Urinary bladder (tissue), 4 donors: ENCODE results near the gene SKI. TPM values are rescaled to one million over a fixed set of nuclear protein-coding genes. Genes with fewer than 3 reads are reported as not detected.

ENCODE experiments used
- DNase-seq: peaks from one replicate; pipeline ENCODE4 v3.0.0-alpha.2; 2015; ENCODE audit errors: extremely low spot score
- H3K27ac ChIP-seq: one replicate; pipeline ENCODE4 v1.5.1; 2013; ENCODE audit warnings: low read depth, mild to moderate bottlenecking, moderate library complexity
- H3K36me3 ChIP-seq: one replicate; pipeline ENCODE4 v1.6.1; 2013; ENCODE audit warnings: mild to moderate bottlenecking, moderate library complexity; ENCODE audit not compliant: insufficient read depth
- H3K4me1 ChIP-seq: one replicate; pipeline ENCODE4 v1.6.1; 2013; ENCODE audit warnings: mild to moderate bottlenecking, moderate library complexity; ENCODE audit not compliant: insufficient read depth
- H3K4me3 ChIP-seq: one replicate; pipeline ENCODE4 v1.5.1; 2013; ENCODE audit warnings: low read depth, low read length
- WGBS: extraction: QIAGEN DNeasy Blood & Tissue Kit; methylation state at CpG from one replicate; pipeline ENCODE4 v1.1.7; 2013; 5-methylcytosine and 5-hydroxymethylcytosine counted together
- polyA plus RNA-seq: library from polyadenylated mRNA; stranded (reverse); fragments of 200-250 nt; gene quantifications from one replicate; pipeline ENCODE4 v1.2.3, GENCODE V29; 2013
- total RNA-seq: library from RNA; depleted of rRNA; stranded (reverse); fragments of >200 nt; gene quantifications from one replicate; pipeline ENCODE4 v1.2.3, GENCODE V29; 2014
- donor health status: healthy with polysubstance abuse.
- donor health status: healthy.

SKI gene
- total and polyA plus RNA-seq, 2 donors = 27.8 to 60.5 TPM

GRCh38 chr1:2348346-2349325 is 120.5 kb downstream of the SKI start:
- 91% methylated on average over 59 of the region's 59 CpGs for WGBS
- H3K27ac ChIP-seq = no peak overlapping the region
- H3K4me1 ChIP-seq = no peaks in the 10 kb centered on the region
- H3K36me3 ChIP-seq = no peaks in the 10 kb centered on the region
- no peak for DNase-seq
- H3K4me3 ChIP-seq = no peak overlapping the region

DNA sequence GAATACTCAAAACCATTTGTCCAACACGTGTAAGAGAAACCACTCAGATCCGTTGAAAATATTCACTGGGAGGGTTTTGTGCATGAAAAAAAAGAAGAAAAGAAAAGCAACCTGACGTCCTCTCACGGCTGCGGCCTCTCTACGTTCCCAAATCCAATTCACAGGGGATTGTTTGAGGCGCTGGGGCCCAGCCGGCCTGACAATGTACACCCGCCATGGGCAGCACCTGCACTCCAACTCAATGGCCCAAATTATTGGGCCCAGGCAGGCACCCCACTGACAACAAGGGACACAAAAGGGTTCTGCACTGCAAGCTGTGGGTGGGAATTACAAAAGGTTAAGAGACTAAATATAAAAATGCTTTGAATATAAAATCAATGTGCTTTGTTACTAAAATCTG is 121.7 kb downstream of the SKI start:
- no peak overlapping the region for H3K4me3 ChIP-seq
- H3K27ac ChIP-seq = no peak overlapping the region
- DNase-seq = no peak
- WGBS = 85% methylated on average over 9 of the region's 9 CpGs
- H3K4me1 ChIP-seq = no peaks in the 10 kb centered on the region
- no peaks in the 10 kb centered on the region for H3K36me3 ChIP-seq

DNA sequence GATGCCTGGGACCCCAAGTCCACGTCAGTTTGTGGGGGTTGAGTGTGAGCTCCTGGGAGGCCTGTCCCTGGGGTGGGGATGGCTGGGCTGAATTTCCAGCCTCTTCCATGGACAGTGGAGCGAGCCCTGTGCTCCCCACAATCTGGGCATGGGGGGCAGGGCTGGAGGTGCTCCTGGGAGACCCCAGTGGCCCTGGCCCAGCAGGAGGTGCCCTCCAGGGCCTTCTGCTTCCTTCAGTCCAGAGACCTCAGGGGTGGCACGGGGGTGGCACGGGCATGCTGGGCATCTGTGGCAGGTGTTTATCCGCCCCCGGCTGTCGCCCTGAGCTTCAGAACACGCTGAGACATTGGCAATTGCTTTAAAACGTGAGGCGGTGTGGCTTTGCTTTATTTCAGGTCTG is 122.4 kb downstream of the SKI start:
- DNase-seq = no peak
- no peak overlapping the region for H3K4me3 ChIP-seq
- no peaks in the 10 kb centered on the region for H3K36me3 ChIP-seq
- no peaks in the 10 kb centered on the region for H3K4me1 ChIP-seq
- H3K27ac ChIP-seq = no peak overlapping the region
- WGBS = 90% methylated on average over 10 of the region's 10 CpGs

DNA sequence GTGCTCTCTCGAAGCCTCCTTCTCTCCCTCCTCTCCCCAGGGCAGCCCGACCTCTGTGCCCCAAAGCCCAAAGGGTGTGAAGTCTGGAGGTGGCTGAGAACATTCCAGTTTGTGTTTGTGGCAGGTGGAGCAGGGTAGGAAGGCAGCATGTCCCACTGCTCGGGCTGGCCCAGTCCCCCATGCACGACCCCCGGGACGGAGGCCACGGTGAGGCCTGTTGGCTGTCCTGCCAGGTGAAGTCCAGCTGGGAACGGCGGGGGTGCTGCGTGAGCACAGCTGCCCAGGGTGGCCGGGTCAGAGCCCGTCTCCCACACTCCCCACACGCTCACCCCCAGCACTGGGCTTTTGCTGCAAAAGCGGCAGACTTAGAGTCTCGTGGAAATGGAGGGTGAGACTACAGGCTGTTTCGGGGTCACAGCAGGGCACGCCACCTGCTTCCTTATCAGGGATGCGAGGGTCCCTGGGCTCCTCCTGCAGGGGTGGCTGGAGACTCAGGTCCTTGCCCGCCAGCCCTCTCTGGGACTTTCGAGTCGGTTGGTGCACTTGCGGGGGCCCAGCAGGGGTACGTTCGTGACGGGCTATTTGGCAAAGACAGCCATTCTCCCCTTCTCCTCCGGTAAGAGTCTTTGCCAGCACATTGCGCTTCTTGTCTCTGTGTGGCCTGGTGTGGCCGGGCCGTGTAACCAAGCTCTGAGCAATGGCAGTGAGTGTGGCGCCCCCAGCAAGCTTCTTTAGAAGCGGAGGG is 123.0 kb downstream of the SKI start:
- no peak overlapping the region for H3K4me3 ChIP-seq
- H3K4me1 ChIP-seq = no peaks in the 10 kb centered on the region
- no peak overlapping the region for H3K27ac ChIP-seq
- WGBS = 86% methylated on average over 31 of the region's 31 CpGs
- no peaks in the 10 kb centered on the region for H3K36me3 ChIP-seq
- no peak for DNase-seq

GRCh38 chr1:2351723-2352122 is 123.6 kb downstream of the SKI start:
- Histone ChIP-seq H3K4me1 (no peaks in the 10 kb centered on the region), H3K4me3 (no peak overlapping the region), H3K27ac (no peak overlapping the region), H3K36me3 (no peaks in the 10 kb centered on the region)
- WGBS = 92% methylated on average over 8 of the region's 8 CpGs
- no peak for DNase-seq

GRCh38 chr1:2352341-2352896 is 124.3 kb downstream of the SKI start:
- Histone ChIP-seq H3K27ac (no peak overlapping the region), H3K4me3 (no peak overlapping the region), H3K36me3 (no peaks in the 10 kb centered on the region), H3K4me1 (no peaks in the 10 kb centered on the region)
- WGBS = 94% methylated on average over 11 of the region's 11 CpGs
- DNase-seq = no peak

DNA sequence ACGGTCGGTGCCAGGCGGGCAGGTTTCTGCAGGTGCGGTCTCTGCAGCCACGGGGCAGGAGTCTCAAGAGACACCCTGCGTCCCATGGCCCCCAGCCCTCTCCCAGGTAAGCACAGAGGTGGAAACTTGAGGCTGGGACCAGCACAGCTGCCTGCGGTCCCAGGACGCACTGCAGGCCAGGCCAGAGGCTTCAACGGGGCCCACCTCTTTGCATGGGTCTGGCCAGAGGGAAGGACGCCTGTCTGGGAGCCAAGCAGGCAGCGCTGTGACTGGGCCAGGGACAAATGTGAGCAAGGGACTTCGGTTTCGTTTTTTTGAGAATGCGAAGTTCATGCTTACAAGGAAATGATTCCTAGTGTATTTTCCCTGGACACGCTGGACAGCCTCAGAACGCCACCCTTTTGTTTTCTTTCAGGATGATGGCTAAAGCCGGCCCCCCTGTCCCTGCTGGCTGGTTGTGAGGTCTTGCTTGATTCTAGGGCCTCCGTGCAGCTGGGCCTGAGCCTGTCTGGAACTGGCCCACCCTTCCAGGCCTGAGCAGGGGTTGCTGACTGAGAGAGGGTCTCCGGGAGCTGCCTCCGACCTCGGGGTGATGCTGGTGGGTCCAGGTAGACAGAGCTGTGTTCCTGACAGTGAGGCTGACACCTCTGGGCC is 124.9 kb downstream of the SKI start:
- DNase-seq = no peak
- 66% methylated on average over 21 of the region's 21 CpGs for WGBS
- Histone ChIP-seq H3K4me1 (no peaks in the 10 kb centered on the region), H3K36me3 (no peaks in the 10 kb centered on the region), H3K27ac (no peak overlapping the region), H3K4me3 (no peak overlapping the region)

GRCh38 chr1:2353551-2354438 is 125.7 kb downstream of the SKI start:
- H3K4me3 ChIP-seq = no peak overlapping the region
- no peak for DNase-seq
- H3K36me3 ChIP-seq = no peaks in the 10 kb centered on the region
- no peaks in the 10 kb centered on the region for H3K4me1 ChIP-seq
- 82% methylated on average over 28 of the region's 28 CpGs for WGBS
- no peak overlapping the region for H3K27ac ChIP-seq

DNA sequence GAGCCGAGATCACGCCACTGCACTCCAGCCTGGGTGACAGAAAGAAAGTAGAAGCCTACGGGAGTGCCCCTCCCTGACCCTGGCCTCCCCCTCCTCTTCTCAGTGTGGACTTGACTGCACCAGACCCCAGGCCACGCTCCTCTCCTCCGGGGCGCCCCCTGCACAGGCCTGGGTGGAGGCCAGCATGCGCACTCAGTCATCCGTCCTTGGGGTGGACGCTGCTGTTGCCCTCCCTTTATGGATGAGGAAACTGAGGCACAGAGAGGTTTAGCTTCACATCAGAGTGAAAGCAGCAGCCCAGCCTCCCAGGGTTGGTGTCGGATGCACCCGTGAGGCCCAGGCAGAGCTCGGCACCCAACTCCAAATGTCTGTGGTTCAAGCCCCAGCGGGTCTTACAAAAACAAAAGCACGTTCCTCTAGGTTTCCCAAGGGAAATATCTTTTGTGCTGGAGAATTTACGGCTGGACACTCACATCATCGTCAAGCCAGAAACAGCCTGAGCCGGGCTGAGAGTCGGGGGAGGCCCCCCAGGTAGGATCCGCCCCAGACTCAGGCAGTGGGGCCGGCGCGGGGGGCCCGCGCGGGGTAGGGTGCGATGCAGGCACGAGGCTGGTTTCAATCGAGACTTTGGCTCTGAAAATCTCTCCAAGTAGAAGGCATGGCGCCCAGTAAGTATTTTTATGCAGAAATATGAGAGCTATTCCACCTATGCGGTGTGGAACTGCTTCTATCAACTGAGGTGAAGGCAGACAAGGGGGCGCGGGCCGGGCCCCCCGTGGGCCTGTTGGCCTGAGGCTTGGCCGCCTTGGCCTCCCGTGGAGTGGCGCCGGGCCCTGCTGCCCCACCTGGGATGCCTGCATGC is 126.6 kb downstream of the SKI start:
- no peak overlapping the region for H3K27ac ChIP-seq
- 56% methylated on average over 38 of the region's 38 CpGs for WGBS
- H3K4me3 ChIP-seq = no peak overlapping the region
- no peak for DNase-seq
- H3K4me1 ChIP-seq = no peaks in the 10 kb centered on the region
- H3K36me3 ChIP-seq = no peaks in the 10 kb centered on the region

DNA sequence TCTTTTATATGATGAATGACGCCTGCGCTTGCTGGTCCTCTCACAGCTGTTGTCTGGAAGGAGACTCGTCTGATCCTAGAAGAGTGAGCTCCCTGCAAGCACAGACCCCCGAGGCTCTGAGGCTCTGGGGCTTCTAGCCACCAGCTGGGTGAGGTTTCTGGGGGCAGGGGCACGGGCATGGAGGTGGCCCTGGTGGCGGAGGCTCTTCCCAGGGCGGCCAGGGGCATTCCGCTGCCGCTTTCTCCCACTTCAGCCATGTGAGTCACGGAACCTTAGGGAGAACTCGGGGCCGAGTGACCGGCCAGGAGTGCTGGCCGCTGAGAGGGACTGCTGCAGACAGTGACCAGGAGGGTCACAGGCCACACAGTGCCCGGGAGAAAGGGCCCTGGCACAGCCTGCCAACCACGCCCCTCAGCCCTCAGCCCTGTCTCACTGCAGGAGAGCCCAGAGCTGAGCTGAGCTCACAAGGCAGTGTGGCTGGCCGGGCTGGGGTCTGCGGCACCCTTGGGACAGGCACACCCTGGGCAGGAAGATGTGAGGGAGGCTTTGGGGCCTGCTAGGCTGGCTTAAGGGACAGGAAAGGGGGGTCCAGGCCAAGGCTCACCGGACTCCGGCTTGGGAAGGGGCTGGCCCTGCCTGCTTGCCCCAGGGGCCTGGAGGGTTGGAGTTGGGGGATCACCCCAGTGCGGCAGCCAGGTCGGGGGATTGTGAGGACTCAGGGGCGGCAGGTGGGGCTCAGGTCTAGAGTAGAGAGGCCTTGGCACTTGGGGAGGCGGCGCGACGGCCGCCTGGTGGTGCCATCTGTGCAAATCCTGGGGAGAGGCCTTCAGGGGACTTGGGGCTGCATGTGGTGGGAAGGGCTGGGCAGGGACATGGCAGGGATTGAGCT is 127.5 kb downstream of the SKI start:
- H3K27ac ChIP-seq = no peak overlapping the region
- no peak for DNase-seq
- 85% methylated on average over 28 of the region's 28 CpGs for WGBS

GRCh38 chr1:2356401-2356800 is 128.3 kb downstream of the SKI start:
- no peak overlapping the region for H3K27ac ChIP-seq
- no peaks in the 10 kb centered on the region for H3K4me1 ChIP-seq
- no peaks in the 10 kb centered on the region for H3K36me3 ChIP-seq
- 92% methylated on average over 15 of the region's 15 CpGs for WGBS
- H3K4me3 ChIP-seq = no peak overlapping the region
- DNase-seq = no peak

More for the DNA sequence above, 127.5 kb downstream of the SKI start:
- no peaks in the 10 kb centered on the region for H3K36me3 ChIP-seq
- H3K4me1 ChIP-seq = no peaks in the 10 kb centered on the region
- no peak overlapping the region for H3K4me3 ChIP-seq
